Activated T-helper 9 cell treated with anti-CD3 and anti-CD28 coated beads, Interleukin-2, amount 50 U/mL, for 16 hours (primary cell): ENCODE data around the gene CPTP.
"Not testable (repeated sequence)": the region's sequence is repeated elsewhere in the genome, so short reads cannot be mapped to it uniquely, and the experiment has no call there.

Source experiments
- DNase-seq: peaks from one replicate; pipeline ENCODE4 v3.0.0-alpha.2; 2020; ENCODE audit warnings: low read depth

CPTP gene

DNA sequence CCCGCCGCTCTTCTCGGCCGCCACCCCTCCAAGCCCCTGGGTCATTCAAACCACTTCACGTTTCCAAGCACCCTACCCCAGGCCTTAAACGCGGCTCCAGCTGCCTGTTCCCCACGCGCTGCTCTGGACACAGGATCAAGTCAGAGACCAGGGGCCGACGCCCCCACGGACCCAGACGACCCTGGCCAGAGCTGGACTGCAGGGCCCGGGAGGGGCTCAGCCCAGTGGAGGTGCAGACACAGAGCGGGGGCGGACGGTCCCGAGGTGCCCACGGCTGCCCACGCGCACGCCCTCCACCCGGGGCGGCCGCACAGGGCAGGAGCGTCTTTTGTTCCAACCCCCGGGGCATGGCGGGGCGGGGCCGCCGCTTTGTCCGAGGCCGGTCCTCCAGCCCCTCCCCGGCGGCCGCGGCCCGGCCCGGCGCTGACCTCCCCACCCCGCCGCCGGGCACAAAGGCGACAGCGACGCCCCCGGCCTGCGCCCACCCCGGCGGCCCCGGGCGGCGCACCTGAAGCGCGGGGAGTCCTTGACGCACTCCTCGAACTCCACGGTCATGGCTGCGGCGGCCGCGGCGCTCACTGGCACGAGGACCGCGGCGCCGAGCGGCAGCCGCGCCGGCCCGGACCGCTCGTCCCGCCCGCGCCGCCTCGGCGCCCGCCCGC, 17.2 kb upstream of the CPTP start:
- no peak for DNase-seq

- peak; percentile 81 for DNase-seq
Observed at GRCh38 chr1:1307923-1308755, 16.5 kb upstream of the CPTP start, which contains the start of the genes ACAP3 and PUSL1. TSS of gene ACAP3 (minus strand) at chr1:1307930. CDS start at chr1:1307815, 115 bp downstream. TSS of gene PUSL1 (plus strand) at chr1:1308597. CDS start at chr1:1308644, 47 bp downstream.

GRCh38 chr1:1308756-1309250, 15.8 kb upstream of the CPTP start:
- no peak for DNase-seq

- no peak for DNase-seq
Observed at GRCh38 chr1:1309251-1310108, 15.1 kb upstream of the CPTP start.

DNA sequence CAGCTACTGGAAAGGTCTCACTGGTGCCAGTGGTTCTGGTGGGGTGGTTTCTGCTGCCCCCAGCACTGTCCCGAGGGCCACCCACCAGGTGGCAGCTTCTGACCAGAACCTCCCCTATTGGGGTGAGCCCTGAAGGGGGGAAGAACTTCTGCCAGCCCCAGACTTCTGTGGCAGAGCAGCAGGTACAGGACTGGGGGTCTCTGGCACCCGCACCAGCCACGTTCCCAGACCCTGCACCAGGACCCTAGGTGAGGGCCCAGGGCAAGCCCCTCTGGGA, 14.6 kb upstream of the CPTP start:
- no peak for DNase-seq

DNA sequence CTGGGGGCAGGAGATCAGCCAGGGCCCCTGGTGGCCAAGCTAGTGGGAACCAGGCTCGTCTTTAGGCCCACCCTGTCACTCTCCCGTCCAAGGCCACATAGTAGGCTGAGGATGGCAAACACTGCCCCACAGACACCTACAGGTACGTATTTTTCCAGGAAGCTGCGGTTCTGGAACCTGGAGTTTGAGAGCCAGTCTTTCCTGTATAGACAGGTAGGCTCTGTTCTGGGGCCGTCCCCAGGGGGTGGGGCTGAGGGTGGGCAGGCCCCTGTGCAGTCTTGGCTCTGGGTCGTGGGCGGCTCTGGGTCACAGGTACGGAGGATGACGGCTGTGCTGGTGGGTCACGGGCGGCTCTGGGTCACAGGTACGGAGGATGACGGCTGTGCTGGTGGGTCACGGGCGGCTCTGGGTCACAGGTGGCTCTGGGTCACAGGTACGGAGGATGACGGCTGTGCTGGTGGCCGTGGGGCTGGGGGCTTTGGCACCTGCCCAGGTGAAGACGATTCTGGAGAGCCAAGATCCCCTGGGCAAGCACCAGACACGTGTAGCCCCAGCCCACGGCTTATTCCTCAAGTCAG, 14.0 kb upstream of the CPTP start:
- DNase-seq, result no peak

DNA sequence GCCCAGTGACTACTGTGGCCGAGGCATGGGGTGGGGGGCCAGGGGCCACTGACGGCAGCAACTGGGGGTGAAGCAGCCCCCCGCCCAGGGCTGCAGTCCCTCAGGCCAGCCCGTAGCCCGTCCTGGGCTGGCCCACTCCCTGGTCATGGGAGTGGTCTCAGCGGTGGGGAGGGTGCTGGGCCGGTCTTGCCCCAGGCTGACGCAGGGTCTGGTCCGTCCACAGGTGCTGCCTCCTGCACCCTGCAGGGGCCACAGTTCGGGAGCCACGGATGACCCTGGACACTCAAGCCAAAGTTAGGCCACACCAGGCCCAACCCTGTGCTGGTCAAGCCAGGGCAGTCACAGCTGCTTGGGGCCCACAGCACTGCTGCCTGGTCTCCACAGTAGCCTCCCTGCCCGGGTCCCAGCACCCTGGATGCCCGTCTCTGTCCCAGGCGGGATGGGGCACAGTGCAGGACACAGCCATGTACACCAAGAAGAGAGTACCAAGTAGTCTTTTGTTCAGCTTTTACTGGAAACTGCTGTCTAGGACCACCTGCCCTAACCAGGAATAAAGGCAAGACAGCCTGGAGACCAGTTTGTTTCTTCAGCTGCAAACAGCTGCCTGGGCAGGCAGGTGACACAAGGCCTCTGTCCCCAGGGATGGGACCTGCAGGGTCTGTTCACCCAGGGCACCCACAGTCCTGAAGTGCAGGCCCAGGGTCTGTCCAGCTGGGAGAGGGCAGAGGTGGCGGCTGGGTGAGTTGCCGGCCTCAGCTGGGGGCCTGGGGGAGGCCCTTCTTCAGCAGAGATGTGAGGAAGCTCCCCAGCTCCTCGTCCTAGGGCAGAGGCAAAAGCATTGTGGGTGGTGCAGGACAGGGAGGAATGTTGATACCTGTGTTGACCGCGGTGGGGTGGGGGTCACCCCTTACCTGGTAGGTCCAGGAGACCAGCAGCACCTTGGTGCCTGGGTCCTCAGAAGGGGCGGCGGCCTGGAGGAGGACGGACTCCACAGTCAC, 13.2 kb upstream of the CPTP start:
- DNase-seq, result no peak

GRCh38 chr1:1312450-1313314, 11.9 kb upstream of the CPTP start:
- no peak for DNase-seq

DNA sequence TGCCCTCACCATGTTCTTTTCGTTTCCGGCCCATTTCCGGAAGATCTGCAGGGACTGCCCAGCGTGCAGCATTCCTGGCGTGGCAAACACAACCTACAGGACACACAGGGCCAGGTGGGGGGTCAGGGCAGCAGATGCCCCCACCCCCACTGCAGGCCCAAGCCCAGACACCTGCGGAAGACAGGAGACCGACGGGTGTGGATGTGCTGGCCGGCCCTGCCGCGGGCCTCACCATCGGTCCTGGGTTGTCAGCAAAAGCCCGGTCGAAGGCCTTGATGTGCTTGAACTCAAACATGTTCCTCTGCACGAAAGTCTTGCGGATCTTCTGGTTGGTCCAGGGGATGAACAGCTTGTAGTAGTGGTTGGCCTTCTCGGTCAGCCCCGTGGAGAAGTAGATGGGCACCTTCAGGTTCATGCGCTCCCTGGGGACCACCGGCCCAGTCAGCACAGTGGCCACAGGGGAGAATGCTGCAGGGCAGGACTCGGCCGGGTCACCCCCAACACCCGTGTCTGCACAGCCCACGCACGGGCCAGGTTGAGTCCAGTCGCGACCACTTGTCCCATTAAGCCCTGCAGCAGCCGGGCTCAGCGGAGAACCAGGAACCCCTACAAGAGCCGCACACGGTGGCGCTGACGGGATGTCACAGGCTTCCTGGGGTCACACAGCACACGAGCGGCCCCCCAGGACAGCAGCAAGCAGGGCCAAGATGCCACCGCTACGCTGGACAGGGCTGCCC, 10.9 kb upstream of the CPTP start:
- DNase-seq, result no peak

GRCh38 chr1:1314237-1314586, 10.4 kb upstream of the CPTP start:
- no peak for DNase-seq

DNA sequence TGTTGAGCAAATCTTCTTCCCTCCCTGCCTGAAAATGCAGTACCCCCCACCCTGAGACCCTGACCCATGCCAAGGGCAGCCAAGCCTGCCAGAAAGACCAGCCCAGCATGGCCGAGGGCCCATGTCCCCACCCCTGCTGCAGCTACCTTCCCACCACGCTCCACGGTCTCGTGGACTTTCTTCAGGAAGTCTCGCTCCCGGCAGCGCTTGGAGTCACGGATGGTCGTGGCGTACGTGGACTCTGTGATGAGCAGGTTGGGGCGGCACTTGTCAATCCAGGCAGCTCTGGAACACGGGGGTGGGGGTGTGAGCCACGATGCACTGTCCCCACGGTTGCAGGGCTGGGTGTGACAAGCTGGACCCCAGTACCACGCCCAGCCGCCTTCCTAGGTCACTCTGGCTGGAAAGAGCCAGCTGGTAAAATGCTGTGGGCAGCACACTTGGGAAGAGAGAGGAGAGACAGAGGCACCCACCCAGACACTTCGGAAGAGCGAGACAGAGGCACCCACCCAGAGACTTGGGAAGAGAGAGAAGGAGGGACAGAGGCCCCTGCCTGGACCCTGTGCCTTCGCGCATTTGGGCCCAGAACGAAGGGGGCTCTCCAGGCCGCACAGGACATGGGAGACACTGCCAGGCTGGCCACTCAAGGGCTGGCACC, 9.8 kb upstream of the CPTP start:
- no peak for DNase-seq

DNA sequence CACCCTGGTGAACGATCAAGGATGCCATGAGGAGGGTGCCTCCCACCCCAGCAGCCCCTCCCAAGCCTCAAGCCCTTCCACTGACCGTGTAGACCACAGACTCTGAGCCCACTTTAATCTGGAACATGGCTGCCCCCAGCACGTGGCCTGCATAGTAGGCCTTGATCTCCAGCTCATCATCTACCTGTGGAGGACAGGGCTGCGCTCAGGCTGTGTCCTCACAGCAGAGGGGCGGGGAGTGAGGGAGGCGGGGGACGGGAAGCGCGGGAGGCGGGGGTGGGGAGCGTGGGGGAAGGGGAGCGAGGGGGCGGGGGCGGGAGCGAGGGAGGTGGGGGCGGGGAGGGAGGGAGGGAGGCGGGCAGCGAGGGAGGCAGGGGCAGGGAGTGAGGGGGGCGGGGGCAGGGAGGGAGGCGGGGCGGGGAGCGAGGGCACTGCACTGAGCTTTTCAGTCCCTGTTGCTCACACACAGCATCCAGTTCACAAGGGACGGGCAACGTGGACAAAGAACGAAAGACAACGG, 9.1 kb upstream of the CPTP start:
- no peak for DNase-seq

GRCh38 chr1:1316199-1316598, 8.4 kb upstream of the CPTP start:
- DNase-seq, result not testable (repeated sequence)

DNA sequence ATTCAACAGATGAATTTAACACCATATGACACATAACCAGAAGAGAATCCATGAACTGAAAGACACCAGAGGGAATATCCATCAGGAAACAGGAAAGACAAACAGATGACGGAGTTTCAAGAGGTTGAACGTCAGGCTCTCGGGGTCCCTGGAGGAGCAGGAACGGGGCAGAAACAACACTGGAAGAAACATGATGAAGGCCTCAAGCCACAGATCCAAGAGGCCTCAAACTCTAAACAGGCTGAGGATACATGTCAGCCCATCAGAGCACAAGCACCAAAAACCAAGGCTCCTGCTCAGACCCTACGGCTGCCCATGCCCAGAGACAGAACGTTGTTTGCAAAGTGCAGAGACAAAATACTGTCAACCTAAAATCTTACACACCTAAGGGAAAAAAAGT, 7.2 kb upstream of the CPTP start:
- DNase-seq, result no peak

GRCh38 chr1:1318131-1318652, 6.4 kb upstream of the CPTP start:
- no peak for DNase-seq

DNA sequence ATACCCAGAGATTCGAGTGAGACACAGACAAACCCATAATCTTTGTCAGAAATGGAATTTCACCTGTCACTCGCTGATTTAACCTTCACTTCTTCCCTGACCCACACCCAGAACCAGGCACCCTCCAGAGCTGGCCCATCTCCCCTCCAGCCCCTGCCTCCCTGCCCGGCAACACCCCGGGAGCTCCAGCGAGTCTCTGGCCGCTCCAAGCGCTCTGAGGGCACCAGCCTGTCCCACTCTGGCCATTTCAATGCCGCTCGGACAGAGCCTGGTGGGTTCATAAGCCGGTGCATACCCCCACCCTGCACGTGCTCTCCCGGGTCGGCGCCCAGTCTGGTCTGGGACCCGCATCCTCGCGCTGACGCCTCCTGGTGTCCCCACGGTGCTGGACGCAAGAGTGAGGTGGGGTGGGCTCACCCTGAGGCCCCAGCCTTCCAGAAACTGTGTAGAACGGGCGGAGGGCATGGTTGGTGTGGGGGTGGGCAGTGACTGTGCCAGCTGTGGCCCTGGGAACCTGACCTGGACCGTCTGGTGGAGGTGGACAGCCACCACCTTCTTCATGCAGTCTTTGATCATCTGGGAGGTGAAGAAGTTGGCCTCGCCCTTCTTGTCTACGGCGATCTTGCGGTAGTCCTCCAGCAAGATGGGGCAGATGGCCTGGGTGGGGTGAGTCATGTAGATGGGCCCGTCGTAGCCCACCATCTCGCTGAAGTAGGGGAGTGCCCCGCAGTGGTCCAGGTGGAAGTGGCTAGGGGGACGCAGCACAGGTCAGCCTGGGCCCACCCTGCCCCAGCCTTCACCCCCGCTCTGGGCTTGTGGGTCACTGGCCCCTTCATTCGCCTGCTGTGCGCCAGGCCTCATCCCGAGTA, 5.6 kb upstream of the CPTP start:
- no peak for DNase-seq

DNA sequence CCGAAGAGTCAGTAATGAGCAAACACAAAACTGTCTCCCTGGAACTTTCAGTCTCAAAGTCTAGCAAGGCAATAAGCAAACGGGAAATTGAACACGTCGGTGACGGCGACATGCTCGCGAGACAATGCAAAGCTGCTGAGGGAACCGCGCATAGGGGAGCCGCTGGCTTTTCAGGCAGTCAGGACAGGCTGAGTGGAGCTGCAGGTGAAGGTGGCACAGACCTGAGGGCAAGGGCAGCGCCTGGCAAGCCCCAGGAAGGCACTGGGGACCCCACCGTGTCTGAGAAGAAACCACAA, 5.0 kb upstream of the CPTP start:
- DNase-seq, result no peak
